GM12872 (cell line): ENCODE results near the gene CTNS.
A peak's percentile ranks its signal among the peaks of the same experiment; 100 is the strongest.

Source experiments
- CTCF ChIP-seq: IDR thresholded peaks from 3 replicates; pipeline ENCODE4 v1.5.1; 2011; ENCODE audit warnings: low read depth, mild to moderate bottlenecking, low read length, moderate library complexity; ENCODE audit not compliant: insufficient read depth

Gene CTNS

GRCh38 chr17:3691617-3692067 lies 55.1 kb downstream of the CTNS start:
- peak; percentile 46; the same call in 2 of the 3 replicates for TF ChIP-seq CTCF

GRCh38 chr17:3692346-3692745 lies 55.8 kb downstream of the CTNS start:
- peak; percentile 30; the same call in 1 of the 3 replicates for TF ChIP-seq CTCF

GRCh38 chr17:3693141-3693540 lies 56.6 kb downstream of the CTNS start:
- no peak for TF ChIP-seq CTCF

- no peak for TF ChIP-seq CTCF
These were observed 57.3 kb downstream of the CTNS start for GRCh38 chr17:3693829-3694231.

GRCh38 chr17:3695129-3695722 lies 58.7 kb downstream of the CTNS start:
- no peak for TF ChIP-seq CTCF

GRCh38 chr17:3695723-3696411 lies 59.3 kb downstream of the CTNS start, which contains the start of gene P2RX5:
P2RX5 (minus strand) TSS chr17:3696155; CDS start chr17:3696005, 150 bp downstream.
- TF ChIP-seq CTCF = no peak

- no peak for TF ChIP-seq CTCF
These were observed 60.5 kb downstream of the CTNS start for GRCh38 chr17:3697103-3697476.
